WTC11 (cell line): Measurements from ENCODE around the gene TTC33. TPM values are rescaled to one million over a fixed set of nuclear protein-coding genes. Genes with fewer than 3 reads are reported as not detected.

Experiments
- ATAC-seq: fragments of 200-7000 bp; cut with Tn5 transposase; 2 replicates; pipeline ENCODE4 v1.10.0; 2021; ENCODE audit warnings: mild to moderate bottlenecking, moderate library complexity
- CTCF ChIA-PET: fragments of 300-600 bp; sonication (Branson Sonifier 250); formaldehyde crosslinking; loops from one replicate; lab custom pipeline; 2021; ENCODE audit warnings: antibody characterized with exemption; lab: Charles Lee
- POLR2A ChIA-PET: fragments of 350-600 bp; sonication (Branson Sonifier 250); formaldehyde crosslinking; loops from one replicate; lab custom pipeline; 2021; ENCODE audit warnings: antibody characterized with exemption; lab: Charles Lee
- DNase-seq: peaks from one replicate; pipeline ENCODE4 v3.0.0; 2021; ENCODE audit warnings: low spot score
- H3K27ac Mint-ChIP-seq: 2 replicates; pipeline ENCODE4 v1.8.0; 2021; ENCODE audit warnings: mixed read lengths
- H3K27me3 Mint-ChIP-seq: 2 replicates; pipeline ENCODE4 v1.8.0; 2021; ENCODE audit warnings: low read depth, mild to moderate bottlenecking, moderate library complexity, mixed read lengths
- H3K36me3 Mint-ChIP-seq: 2 replicates; pipeline ENCODE4 v1.8.0; 2021; ENCODE audit warnings: mixed read lengths
- H3K4me1 Mint-ChIP-seq: 2 replicates; pipeline ENCODE4 v1.8.0; 2022; ENCODE audit warnings: mixed read lengths
- H3K4me3 Mint-ChIP-seq: 2 replicates; pipeline ENCODE4 v1.8.0; 2021; ENCODE audit warnings: mild to moderate bottlenecking, moderate library complexity, mixed read lengths
- H3K9me3 Mint-ChIP-seq: 2 replicates; pipeline ENCODE4 v1.8.0; 2021; ENCODE audit warnings: mixed read lengths
- CREB1 ChIP-seq: sonication (generic); formaldehyde crosslinking; IDR thresholded peaks from 2 replicates; pipeline ENCODE4 v1.8.0; 2023; ENCODE audit warnings: mild to moderate bottlenecking, missing genetic modification reagents
- CREM ChIP-seq: sonication (generic); formaldehyde crosslinking; IDR thresholded peaks from 2 replicates; pipeline ENCODE4 v1.8.1; 2022; ENCODE audit warnings: mild to moderate bottlenecking, missing genetic modification reagents, moderate library complexity
- ELF4 ChIP-seq: sonication (generic); formaldehyde crosslinking; IDR thresholded peaks from 2 replicates; pipeline ENCODE4 v1.8.1; 2022; ENCODE audit warnings: low read depth, mild to moderate bottlenecking, moderate library complexity, missing genetic modification reagents
- GTF2I ChIP-seq: fragments of 250-450 bp; sonication (Bioruptor Pico); conservative IDR thresholded peaks from 2 replicates; pipeline ENCODE4 v1.4.0; 2021; ENCODE audit warnings: mild to moderate bottlenecking
- KAT7 ChIP-seq: sonication (generic); formaldehyde crosslinking; IDR thresholded peaks from 2 replicates; pipeline ENCODE4 v1.8.1; 2023; ENCODE audit warnings: missing genetic modification reagents, mild to moderate bottlenecking, borderline replicate concordance
- PRRX2 ChIP-seq: fragments of 250-450 bp; sonication (Bioruptor Pico); IDR thresholded peaks from 2 replicates; pipeline ENCODE4 v1.8.0; 2021; ENCODE audit warnings: mild to moderate bottlenecking
- RELA ChIP-seq: sonication (generic); formaldehyde crosslinking; IDR thresholded peaks from 2 replicates; pipeline ENCODE4 v1.8.1; 2022; ENCODE audit warnings: missing genetic modification reagents, mild to moderate bottlenecking, borderline replicate concordance
- SP1 ChIP-seq: sonication (generic); formaldehyde crosslinking; conservative IDR thresholded peaks from 2 replicates; pipeline ENCODE4 v1.8.1; 2022; ENCODE audit warnings: missing genetic modification reagents
- ZNF121 ChIP-seq: sonication (generic); formaldehyde crosslinking; IDR thresholded peaks from 2 replicates; pipeline ENCODE4 v1.8.0; 2023; ENCODE audit warnings: missing genetic modification reagents
- ZNF317 ChIP-seq: sonication (generic); formaldehyde crosslinking; IDR thresholded peaks from 2 replicates; pipeline ENCODE4 v1.8.1; 2023; ENCODE audit warnings: low read depth, mild to moderate bottlenecking, moderate library complexity, missing genetic modification reagents, borderline replicate concordance
- ZNF423 ChIP-seq: fragments of 250-450 bp; sonication (Bioruptor Pico); IDR thresholded peaks from 2 replicates; pipeline ENCODE4 v2.1.2; 2022; ENCODE audit warnings: mild to moderate bottlenecking, moderate library complexity
- total RNA-seq: library from RNA; stranded (reverse); gene quantifications from 3 replicates; pipeline ENCODE4 v1.2.3, GENCODE V29; 2021
- TF ChIP-seq, protein P1 (sequence below): fragments of 250-450 bp; sonication (Bioruptor Pico); IDR thresholded peaks from 2 replicates; pipeline ENCODE4 v1.9.0; 2021; ENCODE audit warnings: mild to moderate bottlenecking
- TF ChIP-seq, protein P2 (sequence below): sonication (generic); formaldehyde crosslinking; IDR thresholded peaks from 2 replicates; pipeline ENCODE4 v1.8.1; 2022; ENCODE audit warnings: mild to moderate bottlenecking, moderate library complexity, missing genetic modification reagents
- TF ChIP-seq, protein P3 (sequence below): sonication (generic); formaldehyde crosslinking; IDR thresholded peaks from 2 replicates; pipeline ENCODE4 v1.8.1; 2023; ENCODE audit warnings: mild to moderate bottlenecking, missing genetic modification reagents, borderline replicate concordance
- TF ChIP-seq, protein P4 (sequence below): sonication (generic); formaldehyde crosslinking; IDR thresholded peaks from 2 replicates; pipeline ENCODE4 v1.8.0; 2022; ENCODE audit warnings: mild to moderate bottlenecking, missing genetic modification reagents
- TF ChIP-seq, protein P5 (sequence below): sonication (generic); formaldehyde crosslinking; IDR thresholded peaks from 2 replicates; pipeline ENCODE4 v1.8.1; 2023; ENCODE audit warnings: mild to moderate bottlenecking, missing genetic modification reagents, moderate library complexity
- TF ChIP-seq, protein P6 (sequence below): sonication (generic); formaldehyde crosslinking; IDR thresholded peaks from 2 replicates; pipeline ENCODE4 v1.8.0; 2023; ENCODE audit warnings: mild to moderate bottlenecking, missing genetic modification reagents
- TF ChIP-seq, protein P7 (sequence below): sonication (generic); formaldehyde crosslinking; IDR thresholded peaks from 2 replicates; pipeline ENCODE4 v1.8.0; 2022; ENCODE audit warnings: mild to moderate bottlenecking, missing genetic modification reagents
- TF ChIP-seq, protein P8 (sequence below): sonication (generic); formaldehyde crosslinking; IDR thresholded peaks from 2 replicates; pipeline ENCODE4 v1.8.1; 2023; ENCODE audit warnings: mild to moderate bottlenecking, missing genetic modification reagents, moderate library complexity

TTC33 gene
- total RNA-seq, 1 experiment from 2014 or later = 9.2 TPM

DNA sequence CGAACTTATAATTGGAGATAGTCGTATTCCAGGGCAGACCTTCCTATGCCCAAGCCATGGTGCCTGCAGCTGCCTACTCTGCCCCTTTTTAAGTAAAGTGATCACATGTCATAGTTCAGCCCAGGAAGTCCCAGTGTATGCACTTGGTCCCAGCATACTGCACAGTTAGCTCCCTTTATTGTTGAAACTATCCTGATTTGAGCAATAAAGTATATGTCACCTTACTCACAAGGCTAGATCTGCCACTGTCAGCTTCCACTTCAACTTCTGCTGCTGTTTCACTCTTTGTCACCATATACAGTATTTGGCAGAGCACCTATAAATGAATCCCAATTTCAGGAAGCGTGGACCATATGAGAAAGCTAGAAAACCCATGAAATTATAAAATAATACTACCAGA lies 179.8 kb downstream of the TTC33 start:
- Mint-ChIP-seq H3K4me3 (no peak overlapping the region), H3K4me1 (peaks cover 8% of the 10 kb centered on the region), H3K27me3 (no peaks in the 10 kb centered on the region), H3K36me3 (no peaks in the 10 kb centered on the region), H3K9me3 (no peaks in the 10 kb centered on the region), H3K27ac (no peak overlapping the region)
- ATAC-seq = no peak
- POLR2A ChIA-PET = no interaction called here
- CTCF ChIA-PET = no interaction called here
- TF ChIP-seq CREM (CRISPR knock-in tag) (no peak), KAT7 (CRISPR knock-in tag) (no peak), ZNF317 (CRISPR knock-in tag) (no peak), RELA (CRISPR knock-in tag) (no peak), PRRX2 (CRISPR knock-in tag) (no peak), CREB1 (CRISPR knock-in tag) (no peak), ELF4 (CRISPR knock-in tag) (no peak), SP1 (CRISPR knock-in tag) (no peak), ZNF121 (CRISPR knock-in tag) (no peak), GTF2I (CRISPR knock-in tag) (no peak), ZNF423 (no peak)
- TF ChIP-seq, protein P1, sequence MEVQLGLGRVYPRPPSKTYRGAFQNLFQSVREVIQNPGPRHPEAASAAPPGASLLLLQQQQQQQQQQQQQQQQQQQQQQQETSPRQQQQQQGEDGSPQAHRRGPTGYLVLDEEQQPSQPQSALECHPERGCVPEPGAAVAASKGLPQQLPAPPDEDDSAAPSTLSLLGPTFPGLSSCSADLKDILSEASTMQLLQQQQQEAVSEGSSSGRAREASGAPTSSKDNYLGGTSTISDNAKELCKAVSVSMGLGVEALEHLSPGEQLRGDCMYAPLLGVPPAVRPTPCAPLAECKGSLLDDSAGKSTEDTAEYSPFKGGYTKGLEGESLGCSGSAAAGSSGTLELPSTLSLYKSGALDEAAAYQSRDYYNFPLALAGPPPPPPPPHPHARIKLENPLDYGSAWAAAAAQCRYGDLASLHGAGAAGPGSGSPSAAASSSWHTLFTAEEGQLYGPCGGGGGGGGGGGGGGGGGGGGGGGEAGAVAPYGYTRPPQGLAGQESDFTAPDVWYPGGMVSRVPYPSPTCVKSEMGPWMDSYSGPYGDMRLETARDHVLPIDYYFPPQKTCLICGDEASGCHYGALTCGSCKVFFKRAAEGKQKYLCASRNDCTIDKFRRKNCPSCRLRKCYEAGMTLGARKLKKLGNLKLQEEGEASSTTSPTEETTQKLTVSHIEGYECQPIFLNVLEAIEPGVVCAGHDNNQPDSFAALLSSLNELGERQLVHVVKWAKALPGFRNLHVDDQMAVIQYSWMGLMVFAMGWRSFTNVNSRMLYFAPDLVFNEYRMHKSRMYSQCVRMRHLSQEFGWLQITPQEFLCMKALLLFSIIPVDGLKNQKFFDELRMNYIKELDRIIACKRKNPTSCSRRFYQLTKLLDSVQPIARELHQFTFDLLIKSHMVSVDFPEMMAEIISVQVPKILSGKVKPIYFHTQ = no peak
- TF ChIP-seq, protein P2, sequence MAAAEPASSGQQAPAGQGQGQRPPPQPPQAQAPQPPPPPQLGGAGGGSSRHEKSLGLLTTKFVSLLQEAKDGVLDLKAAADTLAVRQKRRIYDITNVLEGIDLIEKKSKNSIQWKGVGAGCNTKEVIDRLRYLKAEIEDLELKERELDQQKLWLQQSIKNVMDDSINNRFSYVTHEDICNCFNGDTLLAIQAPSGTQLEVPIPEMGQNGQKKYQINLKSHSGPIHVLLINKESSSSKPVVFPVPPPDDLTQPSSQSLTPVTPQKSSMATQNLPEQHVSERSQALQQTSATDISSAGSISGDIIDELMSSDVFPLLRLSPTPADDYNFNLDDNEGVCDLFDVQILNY (CRISPR knock-in tag) = no peak
- TF ChIP-seq, protein P3, sequence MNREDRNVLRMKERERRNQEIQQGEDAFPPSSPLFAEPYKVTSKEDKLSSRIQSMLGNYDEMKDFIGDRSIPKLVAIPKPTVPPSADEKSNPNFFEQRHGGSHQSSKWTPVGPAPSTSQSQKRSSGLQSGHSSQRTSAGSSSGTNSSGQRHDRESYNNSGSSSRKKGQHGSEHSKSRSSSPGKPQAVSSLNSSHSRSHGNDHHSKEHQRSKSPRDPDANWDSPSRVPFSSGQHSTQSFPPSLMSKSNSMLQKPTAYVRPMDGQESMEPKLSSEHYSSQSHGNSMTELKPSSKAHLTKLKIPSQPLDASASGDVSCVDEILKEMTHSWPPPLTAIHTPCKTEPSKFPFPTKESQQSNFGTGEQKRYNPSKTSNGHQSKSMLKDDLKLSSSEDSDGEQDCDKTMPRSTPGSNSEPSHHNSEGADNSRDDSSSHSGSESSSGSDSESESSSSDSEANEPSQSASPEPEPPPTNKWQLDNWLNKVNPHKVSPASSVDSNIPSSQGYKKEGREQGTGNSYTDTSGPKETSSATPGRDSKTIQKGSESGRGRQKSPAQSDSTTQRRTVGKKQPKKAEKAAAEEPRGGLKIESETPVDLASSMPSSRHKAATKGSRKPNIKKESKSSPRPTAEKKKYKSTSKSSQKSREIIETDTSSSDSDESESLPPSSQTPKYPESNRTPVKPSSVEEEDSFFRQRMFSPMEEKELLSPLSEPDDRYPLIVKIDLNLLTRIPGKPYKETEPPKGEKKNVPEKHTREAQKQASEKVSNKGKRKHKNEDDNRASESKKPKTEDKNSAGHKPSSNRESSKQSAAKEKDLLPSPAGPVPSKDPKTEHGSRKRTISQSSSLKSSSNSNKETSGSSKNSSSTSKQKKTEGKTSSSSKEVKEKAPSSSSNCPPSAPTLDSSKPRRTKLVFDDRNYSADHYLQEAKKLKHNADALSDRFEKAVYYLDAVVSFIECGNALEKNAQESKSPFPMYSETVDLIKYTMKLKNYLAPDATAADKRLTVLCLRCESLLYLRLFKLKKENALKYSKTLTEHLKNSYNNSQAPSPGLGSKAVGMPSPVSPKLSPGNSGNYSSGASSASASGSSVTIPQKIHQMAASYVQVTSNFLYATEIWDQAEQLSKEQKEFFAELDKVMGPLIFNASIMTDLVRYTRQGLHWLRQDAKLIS (CRISPR knock-in tag) = no peak
- TF ChIP-seq, protein P4, sequence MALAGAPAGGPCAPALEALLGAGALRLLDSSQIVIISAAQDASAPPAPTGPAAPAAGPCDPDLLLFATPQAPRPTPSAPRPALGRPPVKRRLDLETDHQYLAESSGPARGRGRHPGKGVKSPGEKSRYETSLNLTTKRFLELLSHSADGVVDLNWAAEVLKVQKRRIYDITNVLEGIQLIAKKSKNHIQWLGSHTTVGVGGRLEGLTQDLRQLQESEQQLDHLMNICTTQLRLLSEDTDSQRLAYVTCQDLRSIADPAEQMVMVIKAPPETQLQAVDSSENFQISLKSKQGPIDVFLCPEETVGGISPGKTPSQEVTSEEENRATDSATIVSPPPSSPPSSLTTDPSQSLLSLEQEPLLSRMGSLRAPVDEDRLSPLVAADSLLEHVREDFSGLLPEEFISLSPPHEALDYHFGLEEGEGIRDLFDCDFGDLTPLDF = no peak
- TF ChIP-seq, protein P5, sequence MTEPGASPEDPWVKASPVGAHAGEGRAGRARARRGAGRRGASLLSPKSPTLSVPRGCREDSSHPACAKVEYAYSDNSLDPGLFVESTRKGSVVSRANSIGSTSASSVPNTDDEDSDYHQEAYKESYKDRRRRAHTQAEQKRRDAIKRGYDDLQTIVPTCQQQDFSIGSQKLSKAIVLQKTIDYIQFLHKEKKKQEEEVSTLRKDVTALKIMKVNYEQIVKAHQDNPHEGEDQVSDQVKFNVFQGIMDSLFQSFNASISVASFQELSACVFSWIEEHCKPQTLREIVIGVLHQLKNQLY (CRISPR knock-in tag) = no peak
- TF ChIP-seq, protein P6, sequence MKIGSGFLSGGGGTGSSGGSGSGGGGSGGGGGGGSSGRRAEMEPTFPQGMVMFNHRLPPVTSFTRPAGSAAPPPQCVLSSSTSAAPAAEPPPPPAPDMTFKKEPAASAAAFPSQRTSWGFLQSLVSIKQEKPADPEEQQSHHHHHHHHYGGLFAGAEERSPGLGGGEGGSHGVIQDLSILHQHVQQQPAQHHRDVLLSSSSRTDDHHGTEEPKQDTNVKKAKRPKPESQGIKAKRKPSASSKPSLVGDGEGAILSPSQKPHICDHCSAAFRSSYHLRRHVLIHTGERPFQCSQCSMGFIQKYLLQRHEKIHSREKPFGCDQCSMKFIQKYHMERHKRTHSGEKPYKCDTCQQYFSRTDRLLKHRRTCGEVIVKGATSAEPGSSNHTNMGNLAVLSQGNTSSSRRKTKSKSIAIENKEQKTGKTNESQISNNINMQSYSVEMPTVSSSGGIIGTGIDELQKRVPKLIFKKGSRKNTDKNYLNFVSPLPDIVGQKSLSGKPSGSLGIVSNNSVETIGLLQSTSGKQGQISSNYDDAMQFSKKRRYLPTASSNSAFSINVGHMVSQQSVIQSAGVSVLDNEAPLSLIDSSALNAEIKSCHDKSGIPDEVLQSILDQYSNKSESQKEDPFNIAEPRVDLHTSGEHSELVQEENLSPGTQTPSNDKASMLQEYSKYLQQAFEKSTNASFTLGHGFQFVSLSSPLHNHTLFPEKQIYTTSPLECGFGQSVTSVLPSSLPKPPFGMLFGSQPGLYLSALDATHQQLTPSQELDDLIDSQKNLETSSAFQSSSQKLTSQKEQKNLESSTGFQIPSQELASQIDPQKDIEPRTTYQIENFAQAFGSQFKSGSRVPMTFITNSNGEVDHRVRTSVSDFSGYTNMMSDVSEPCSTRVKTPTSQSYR (CRISPR knock-in tag) = no peak
- TF ChIP-seq, protein P7, sequence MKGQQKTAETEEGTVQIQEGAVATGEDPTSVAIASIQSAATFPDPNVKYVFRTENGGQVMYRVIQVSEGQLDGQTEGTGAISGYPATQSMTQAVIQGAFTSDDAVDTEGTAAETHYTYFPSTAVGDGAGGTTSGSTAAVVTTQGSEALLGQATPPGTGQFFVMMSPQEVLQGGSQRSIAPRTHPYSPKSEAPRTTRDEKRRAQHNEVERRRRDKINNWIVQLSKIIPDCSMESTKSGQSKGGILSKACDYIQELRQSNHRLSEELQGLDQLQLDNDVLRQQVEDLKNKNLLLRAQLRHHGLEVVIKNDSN (CRISPR knock-in tag) = no peak
- TF ChIP-seq, protein P8, sequence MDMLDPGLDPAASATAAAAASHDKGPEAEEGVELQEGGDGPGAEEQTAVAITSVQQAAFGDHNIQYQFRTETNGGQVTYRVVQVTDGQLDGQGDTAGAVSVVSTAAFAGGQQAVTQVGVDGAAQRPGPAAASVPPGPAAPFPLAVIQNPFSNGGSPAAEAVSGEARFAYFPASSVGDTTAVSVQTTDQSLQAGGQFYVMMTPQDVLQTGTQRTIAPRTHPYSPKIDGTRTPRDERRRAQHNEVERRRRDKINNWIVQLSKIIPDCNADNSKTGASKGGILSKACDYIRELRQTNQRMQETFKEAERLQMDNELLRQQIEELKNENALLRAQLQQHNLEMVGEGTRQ (CRISPR knock-in tag) = no peak
- DNase-seq = no peak
